Urinary bladder (tissue), 4 donors: ENCODE measurements around the gene SCARF2. TPM values are rescaled to one million over a fixed set of nuclear protein-coding genes. Genes with fewer than 3 reads are reported as not detected.
"Not testable (repeated sequence)": the region's sequence is repeated elsewhere in the genome, so short reads cannot be mapped to it uniquely, and the experiment has no call there.

ENCODE experiments used
- DNase-seq: peaks from one replicate; pipeline ENCODE4 v3.0.0-alpha.2; 2015; ENCODE audit errors: extremely low spot score
- H3K27ac ChIP-seq: one replicate; pipeline ENCODE4 v1.5.1; 2013; ENCODE audit warnings: low read depth, mild to moderate bottlenecking, moderate library complexity
- H3K36me3 ChIP-seq: one replicate; pipeline ENCODE4 v1.6.1; 2013; ENCODE audit warnings: mild to moderate bottlenecking, moderate library complexity; ENCODE audit not compliant: insufficient read depth
- H3K4me1 ChIP-seq: one replicate; pipeline ENCODE4 v1.6.1; 2013; ENCODE audit warnings: mild to moderate bottlenecking, moderate library complexity; ENCODE audit not compliant: insufficient read depth
- H3K4me3 ChIP-seq: one replicate; pipeline ENCODE4 v1.5.1; 2013; ENCODE audit warnings: low read depth, low read length
- WGBS: extraction: QIAGEN DNeasy Blood & Tissue Kit; methylation state at CpG from one replicate; pipeline ENCODE4 v1.1.7; 2013; 5-methylcytosine and 5-hydroxymethylcytosine counted together
- polyA plus RNA-seq: library from polyadenylated mRNA; stranded (reverse); fragments of 200-250 nt; gene quantifications from one replicate; pipeline ENCODE4 v1.2.3, GENCODE V29; 2013
- small RNA-seq: library from RNA; depleted of rRNA; stranded (forward); fragments of <200 nt; gene quantifications from one replicate; pipeline ENCODE3, GENCODE V24; 2014
- total RNA-seq: library from RNA; depleted of rRNA; stranded (reverse); fragments of >200 nt; gene quantifications from one replicate; pipeline ENCODE4 v1.2.3, GENCODE V29; 2014
- donor health status: healthy with polysubstance abuse.
- donor health status: healthy.

Gene SCARF2
- total and polyA plus RNA-seq, 2 donors = 10.4 to 16.8 TPM

DNA sequence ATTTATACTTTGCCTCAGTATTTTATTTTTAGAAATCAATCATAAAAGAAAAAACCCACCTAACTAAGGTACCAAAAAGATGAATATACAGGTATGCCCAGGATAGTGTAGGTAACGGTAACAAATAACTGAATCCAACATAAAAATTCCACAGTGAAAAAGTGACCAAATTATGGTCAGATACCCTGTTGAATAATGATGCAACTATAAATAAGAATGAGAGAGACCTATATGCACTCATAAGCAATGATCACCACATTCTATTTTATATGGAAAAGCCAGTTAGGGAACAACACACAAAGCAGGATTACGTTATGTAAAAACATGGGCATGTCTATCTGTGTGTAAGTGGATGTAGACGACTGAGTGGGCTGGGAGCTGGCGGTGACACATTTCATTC, 50.7 kb downstream of the SCARF2 start:
- 85% methylated on average over 4 of the region's 4 CpGs for WGBS
- no peak overlapping the region for H3K27ac ChIP-seq
- H3K4me3 ChIP-seq = no peak overlapping the region
- DNase-seq = no peak
- no peaks in the 10 kb centered on the region for H3K4me1 ChIP-seq
- no peaks in the 10 kb centered on the region for H3K36me3 ChIP-seq

DNA sequence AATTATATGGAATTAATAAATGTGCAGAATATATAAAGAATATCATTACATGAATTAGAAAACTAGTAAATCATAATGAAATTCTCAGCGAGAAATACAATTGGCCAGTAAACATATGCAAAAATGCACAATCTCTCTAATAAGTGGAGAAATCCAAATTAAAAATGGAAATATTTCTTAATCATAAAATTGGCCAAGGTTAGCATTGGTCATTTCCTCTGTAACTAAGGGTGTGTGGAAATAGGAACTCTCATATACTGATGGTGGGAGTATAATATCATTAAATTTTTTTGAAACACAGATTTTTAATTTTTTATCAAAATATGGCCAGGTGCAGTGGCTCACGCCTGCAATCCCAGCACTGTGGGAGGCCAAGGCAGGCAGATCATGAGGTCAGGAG, 51.3 kb downstream of the SCARF2 start:
- H3K27ac ChIP-seq = no peak overlapping the region

DNA sequence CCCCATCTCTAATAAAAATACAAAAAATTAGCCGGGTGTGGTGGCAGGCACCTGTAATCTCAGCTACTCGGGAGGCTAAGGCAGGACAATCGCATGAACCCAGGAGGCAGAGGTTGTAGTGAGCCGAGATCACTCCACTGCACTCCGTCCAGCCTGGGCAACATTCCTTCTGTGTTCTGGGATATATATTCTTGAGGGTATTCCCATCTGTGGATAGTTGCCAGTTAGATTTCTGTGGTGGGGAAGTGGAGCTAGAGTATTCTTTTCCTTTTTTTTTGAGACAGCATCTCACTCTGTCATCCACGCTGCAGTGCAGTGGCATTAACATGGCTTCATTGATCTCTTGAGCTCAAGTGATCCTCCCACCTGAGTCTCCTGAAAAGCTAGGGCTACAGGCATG, 52.8 kb downstream of the SCARF2 start:
- DNase-seq = no peak
- H3K4me1 ChIP-seq = no peaks in the 10 kb centered on the region
- H3K36me3 ChIP-seq = no peaks in the 10 kb centered on the region
- no peak overlapping the region for H3K27ac ChIP-seq
- no peak overlapping the region for H3K4me3 ChIP-seq
- WGBS = 92% methylated on average over 6 of the region's 6 CpGs

More for the DNA sequence above, 51.3 kb downstream of the SCARF2 start:
- Histone ChIP-seq H3K4me3 (no peak overlapping the region), H3K4me1 (no peaks in the 10 kb centered on the region), H3K36me3 (no peaks in the 10 kb centered on the region)
- 89% methylated on average over 2 of the region's 2 CpGs for WGBS
- DNase-seq = no peak

DNA sequence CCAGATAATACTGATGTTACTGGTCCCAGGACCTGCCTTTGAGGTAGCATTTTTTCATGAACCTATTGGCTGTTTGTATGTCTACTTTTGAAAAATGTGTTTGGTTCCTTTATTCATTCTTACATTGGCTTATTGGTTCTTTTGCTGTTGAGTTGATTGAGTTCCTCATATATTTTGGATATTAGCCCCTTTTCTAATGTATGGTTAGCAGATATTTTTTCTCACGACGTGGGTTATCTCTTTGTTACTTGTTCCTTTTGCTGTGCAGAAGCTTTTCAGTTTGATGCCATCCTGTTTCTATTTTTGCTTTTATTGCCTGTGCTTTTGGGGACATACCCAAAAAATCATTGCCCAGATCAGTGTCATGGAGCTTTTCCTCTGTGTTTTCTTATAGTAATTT, 53.5 kb downstream of the SCARF2 start:
- no peak for DNase-seq
- WGBS = 93% methylated on average over 2 of the region's 2 CpGs

DNA sequence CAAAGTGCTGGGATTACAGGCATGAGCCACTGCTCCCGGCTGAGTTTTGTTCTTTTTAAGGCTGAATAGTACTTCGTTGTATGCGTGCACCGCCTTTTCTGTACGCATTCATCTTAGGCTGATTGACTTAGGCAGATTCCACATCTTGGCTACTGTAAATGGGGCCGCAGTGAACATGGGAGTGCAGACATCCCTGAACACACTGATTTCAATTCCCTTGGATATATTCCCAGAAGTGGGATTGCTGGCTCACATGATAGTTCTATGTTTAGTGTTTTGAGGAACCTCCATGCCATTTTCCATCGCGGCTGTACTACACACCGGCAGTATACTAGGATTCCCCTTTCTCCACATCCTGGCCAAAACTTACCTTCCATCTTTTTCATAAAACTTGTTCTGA, 54.1 kb downstream of the SCARF2 start:
- Histone ChIP-seq H3K4me1 (no peaks in the 10 kb centered on the region), H3K36me3 (no peaks in the 10 kb centered on the region), H3K4me3 (no peak overlapping the region), H3K27ac (no peak overlapping the region)
- DNase-seq = no peak
- 77% methylated on average over 9 of the region's 9 CpGs for WGBS

More for the DNA sequence above, 53.5 kb downstream of the SCARF2 start:
- Histone ChIP-seq H3K4me1 (no peaks in the 10 kb centered on the region), H3K4me3 (no peak overlapping the region), H3K36me3 (no peaks in the 10 kb centered on the region), H3K27ac (no peak overlapping the region)

DNA sequence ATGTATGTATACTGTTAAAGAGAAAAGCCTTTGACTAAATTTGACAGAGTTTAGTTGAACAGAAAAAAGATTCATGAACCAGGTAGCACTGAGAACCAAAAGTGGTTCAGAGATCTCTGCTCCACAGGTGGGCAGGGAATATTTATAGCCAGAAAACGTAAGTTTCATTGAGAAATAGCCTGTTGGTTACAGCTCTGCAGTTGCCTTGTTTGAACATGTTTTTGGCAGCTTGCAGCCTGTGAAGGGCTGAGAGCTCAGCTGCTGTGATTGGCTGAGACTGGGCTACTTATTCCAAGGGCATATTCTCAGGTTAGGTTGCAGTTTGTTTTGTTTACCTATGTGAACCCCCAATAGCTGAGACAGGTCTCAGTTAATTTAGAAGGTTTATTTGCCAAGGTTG, 57.1 kb downstream of the SCARF2 start:
- DNase-seq = no peak
- Histone ChIP-seq H3K4me1 (no peaks in the 10 kb centered on the region), H3K4me3 (no peak overlapping the region), H3K27ac (no peak overlapping the region), H3K36me3 (no peaks in the 10 kb centered on the region)
- 22% methylated on average over 1 of the region's 1 CpG for WGBS

DNA sequence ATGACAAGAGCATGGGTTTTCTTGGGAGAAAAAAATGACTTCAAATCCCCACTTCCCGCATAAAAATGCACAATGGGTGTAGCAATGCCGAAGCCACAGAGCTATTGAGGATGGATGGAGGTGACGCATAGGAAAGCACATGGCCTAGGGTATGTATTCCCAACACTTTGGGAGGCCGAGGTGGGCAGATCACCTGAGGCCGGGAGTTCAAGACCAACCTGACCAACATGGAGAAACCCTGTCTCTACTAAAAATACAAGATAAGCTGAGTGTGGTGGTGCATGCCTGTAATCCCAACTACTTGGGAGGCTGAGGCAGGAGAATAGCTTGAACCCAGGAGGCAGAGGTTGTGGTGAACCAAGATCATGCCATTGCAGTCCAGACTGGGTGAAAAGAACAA, 58.9 kb downstream of the SCARF2 start:
- WGBS = 90% methylated on average over 5 of the region's 5 CpGs

DNA sequence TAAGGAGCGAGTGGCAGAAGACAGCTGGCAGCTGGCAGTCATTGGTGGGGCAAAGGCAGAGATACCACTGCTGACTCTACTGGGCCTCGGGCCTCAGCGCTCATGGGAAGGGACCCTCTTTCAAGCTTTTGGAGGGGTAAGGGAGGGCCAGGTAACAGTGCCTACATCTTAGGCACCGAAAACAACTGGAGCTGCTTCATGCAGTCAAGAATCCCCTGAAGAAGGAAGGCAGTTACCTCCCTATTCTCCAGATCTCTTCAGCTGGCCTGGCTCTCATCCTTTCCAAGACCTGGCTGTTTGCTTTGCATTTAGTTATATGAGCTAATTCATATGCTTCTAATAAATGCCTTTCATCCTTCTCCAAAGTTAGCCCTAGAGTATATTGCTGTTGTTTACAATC, 59.5 kb downstream of the SCARF2 start:
- WGBS = 85% methylated on average over 4 of the region's 4 CpGs
- no peaks in the 10 kb centered on the region for H3K36me3 ChIP-seq
- DNase-seq = no peak
- no peaks in the 10 kb centered on the region for H3K4me1 ChIP-seq
- H3K27ac ChIP-seq = no peak overlapping the region
- no peak overlapping the region for H3K4me3 ChIP-seq

More for the DNA sequence above, 58.9 kb downstream of the SCARF2 start:
- not testable (repeated sequence) for H3K4me1 ChIP-seq, H3K36me3 ChIP-seq, H3K4me3 ChIP-seq, DNase-seq, H3K27ac ChIP-seq

DNA sequence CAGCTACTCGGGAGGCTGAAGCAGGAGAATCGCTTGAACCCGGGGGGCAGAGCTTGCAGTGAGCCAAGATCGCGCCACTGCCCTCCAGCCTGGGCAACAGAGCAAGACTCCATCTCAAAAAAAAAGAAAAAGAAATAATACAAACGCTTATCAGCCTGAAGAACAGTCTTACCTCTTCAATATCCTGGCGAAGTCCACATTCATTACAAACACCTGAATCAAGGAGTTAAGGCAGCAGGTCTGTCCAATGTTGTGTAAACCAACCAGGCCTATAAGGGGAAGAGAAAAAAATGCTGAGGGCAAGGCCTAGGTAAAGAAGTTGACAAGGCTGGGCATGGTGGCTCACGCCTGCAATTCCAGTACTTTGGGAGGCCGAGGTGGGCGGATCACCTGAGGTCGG, 60.6 kb downstream of the SCARF2 start:
- H3K4me1 ChIP-seq, H3K4me3 ChIP-seq, DNase-seq, H3K27ac ChIP-seq, H3K36me3 ChIP-seq: not testable (repeated sequence)
- WGBS = 95% methylated on average over 11 of the region's 11 CpGs

DNA sequence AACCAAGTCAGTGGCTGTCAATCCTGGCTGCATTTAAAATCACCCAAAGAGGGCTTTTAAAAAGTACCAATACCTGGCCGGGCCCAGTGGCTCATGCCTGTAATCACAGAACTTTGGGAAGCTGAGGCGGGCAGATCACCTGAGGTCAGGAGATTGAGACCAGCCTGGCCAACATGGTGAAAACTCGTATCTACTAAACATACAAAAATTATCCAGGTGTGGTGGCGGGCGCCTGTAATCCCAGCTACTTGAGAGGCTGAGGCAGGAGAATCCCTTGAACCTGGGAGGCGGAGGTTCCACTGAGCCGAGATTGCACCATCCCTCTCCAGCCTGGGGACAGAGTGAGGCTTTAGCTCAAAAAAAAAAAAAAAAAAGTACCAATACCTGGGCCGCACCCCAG, 61.3 kb downstream of the SCARF2 start:
- 95% methylated on average over 8 of the region's 8 CpGs for WGBS
- DNase-seq, H3K27ac ChIP-seq, H3K4me3 ChIP-seq, H3K4me1 ChIP-seq, H3K36me3 ChIP-seq: not testable (repeated sequence)

Small RNA genes lying within 50 kb of the gene (small RNA-seq; reads per million reads assigned to genes)
- gene RF00019 = not detected
- gene RN7SL812P = not detected
- not detected for gene RNU6-225P
- gene RNY1P9 = not detected

Other genes with a start within 250 kb of the SCARF2 start
- gene RTN4R, start 169.5 kb downstream of the SCARF2 start, total RNA-seq = 3.1 TPM
- gene RTN4R, start 169.5 kb downstream of the SCARF2 start, polyA plus RNA-seq = 1.1 TPM
- 22.8 TPM for gene DGCR6L, start 117.8 kb downstream of the SCARF2 start, total RNA-seq
- gene DGCR6L, start 117.8 kb downstream of the SCARF2 start, polyA plus RNA-seq = 80.7 TPM
- 9.7 TPM for gene ZNF74, start 43.7 kb downstream of the SCARF2 start, total RNA-seq
- 9.3 TPM for gene ZNF74, start 43.7 kb downstream of the SCARF2 start, polyA plus RNA-seq
- 36.7 TPM for gene KLHL22, start 58.0 kb upstream of the SCARF2 start, total RNA-seq
- gene KLHL22, start 58.0 kb upstream of the SCARF2 start, polyA plus RNA-seq = 26.3 TPM
- 34.0 TPM for gene MED15, start 69.8 kb upstream of the SCARF2 start, total RNA-seq
- gene MED15, start 69.8 kb upstream of the SCARF2 start, polyA plus RNA-seq = 57.9 TPM